HepG2 (cell line): ENCODE measurements around the gene CST5. TPM values are rescaled to one million over a fixed set of nuclear protein-coding genes. Genes with fewer than 3 reads are reported as not detected.

Experiments used
- ATAC-seq: fragments of 200-7000 bp; cut with Tn5 transposase; 3 replicates; pipeline ENCODE4 v1.9.1; 2020; ENCODE audit warnings: mild to moderate bottlenecking, moderate library complexity
- BruUV-seq: library from RNA; stranded (reverse); fragments of 400-500 nt; replicated peaks from 2 replicates; lab custom pipeline; 2021; lab: Mats Ljungman, UMichigan
- CTCF ChIA-PET: fragments of 300-600 bp; formaldehyde crosslinking; extraction: SDS; loops from one replicate; lab custom pipeline; 2021; ENCODE audit warnings: low total read pairs, inconsistent platforms, low intra/inter-chr PET ratio; lab: Yijun Ruan, JAX
- POLR2A ChIA-PET: fragments of 350-600 bp; sonication (Branson Sonifier 250); formaldehyde crosslinking; loops from one replicate; lab custom pipeline; 2020; ENCODE audit warnings: antibody characterized with exemption, inconsistent platforms; lab: Yijun Ruan, JAX
- DNase-seq: peaks from one replicate; pipeline ENCODE4 v3.0.0-alpha.2; 2015; ENCODE audit warnings: low spot score
- FAIRE-seq: peaks from 3 replicates; lab custom pipeline; 2011; peaks lifted over from hg19 to GRCh38; lab: Jason Lieb, UNC
- H2AFZ ChIP-seq: one replicate; pipeline ENCODE4 v1.6.1; 2011; ENCODE audit warnings: low read length, inconsistent platforms
- H3K27ac ChIP-seq: fragments of 300-600 bp; 3 replicates; pipeline ENCODE4 v1.8.0; 2011; ENCODE audit warnings: mixed run types, mild to moderate bottlenecking, mixed read lengths, low read length, inconsistent platforms; ENCODE audit not compliant: insufficient read depth; ENCODE audit errors: extremely low read length
- H3K27me3 ChIP-seq, 2 experiments: fragments of 200-600 bp in 1 of 2; 2 replicates in 1 of 2; 3 replicates in 1 of 2; pipeline versions ENCODE4 v1.6.0 to v1.8.0; 2011; ENCODE audit warnings: low read length in 2 of 2, mild to moderate bottlenecking in 2 of 2, moderate library complexity in 2 of 2, inconsistent platforms in 1 of 2; ENCODE audit not compliant: insufficient read depth in 2 of 2, control insufficient read depth in 1 of 2
- H3K36me3 ChIP-seq, 2 experiments: fragments of 200-600 bp in 1 of 2; replicated peaks in 1 of 2; 2 replicates in 1 of 2; 3 replicates in 1 of 2; pipeline versions ENCODE4 v1.5.1 to v1.8.0; 2011; ENCODE audit warnings: low read length in 2 of 2, inconsistent platforms in 1 of 2; ENCODE audit not compliant: insufficient read depth in 2 of 2, control insufficient read depth in 1 of 2
- H3K4me1 ChIP-seq: 2 replicates; pipeline ENCODE4 v1.5.1; 2012; ENCODE audit warnings: low read length, inconsistent platforms; ENCODE audit not compliant: insufficient read depth
- H3K4me2 ChIP-seq: 2 replicates; pipeline ENCODE4 v1.6.0; 2011; ENCODE audit warnings: low read depth, low read length, inconsistent platforms
- H3K4me3 ChIP-seq, 3 experiments: fragments of 200-600 bp in 1 of 3; sonication (generic), shearing (Covaris generic) in 1 of 3; replicated peaks in 1 of 3; 2 replicates each; pipeline ENCODE4 v1.5.1; 2011 to 2016; ENCODE audit warnings: low read length in 3 of 3, inconsistent platforms in 2 of 3, low read depth in 2 of 3, mild to moderate bottlenecking in 2 of 3, control low read depth in 1 of 3, mixed read lengths in 1 of 3; ENCODE audit not compliant: insufficient read depth in 1 of 3
- H3K79me2 ChIP-seq: one replicate; pipeline ENCODE4 v1.6.1; 2011; ENCODE audit warnings: low read length, inconsistent platforms; ENCODE audit not compliant: insufficient read depth
- H3K9ac ChIP-seq: 2 replicates; pipeline ENCODE4 v1.6.0; 2011; ENCODE audit warnings: mild to moderate bottlenecking, low read depth, low read length, inconsistent platforms; ENCODE audit not compliant: insufficient read depth
- H3K9me3 ChIP-seq: 2 replicates; pipeline ENCODE4 v1.5.1; 2012; ENCODE audit warnings: mild to moderate bottlenecking, low read length
- H4K20me1 ChIP-seq: 2 replicates; pipeline ENCODE4 v1.6.0; 2011; ENCODE audit warnings: inconsistent platforms, mild to moderate bottlenecking, low read length, moderate library complexity; ENCODE audit not compliant: insufficient read depth
- BRD4 ChIP-seq: sonication (generic); formaldehyde crosslinking; IDR thresholded peaks from 2 replicates; pipeline ENCODE4 v1.4.0; 2020; ENCODE audit warnings: missing genetic modification reagents
- HOXA5 ChIP-seq: sonication (generic); formaldehyde crosslinking; IDR thresholded peaks from 2 replicates; pipeline ENCODE4 v1.4.0; 2020; ENCODE audit warnings: missing genetic modification reagents
- KAT8 ChIP-seq: IDR thresholded peaks from 2 replicates; pipeline ENCODE4 v1.6.1; 2016; ENCODE audit warnings: missing genetic modification reagents, missing compliant biosample characterization
- NBN ChIP-seq: fragments of 450-650 bp; conservative IDR thresholded peaks from 2 replicates; pipeline ENCODE4 v1.6.1; 2017
- PAWR ChIP-seq: sonication (generic); formaldehyde crosslinking; IDR thresholded peaks from 2 replicates; pipeline ENCODE4 v1.4.0; 2020; ENCODE audit warnings: missing genetic modification reagents, mild to moderate bottlenecking, borderline replicate concordance
- RFXANK ChIP-seq: IDR thresholded peaks from 2 replicates; pipeline ENCODE4 v1.6.1; 2016
- SIN3A ChIP-seq: IDR thresholded peaks from 2 replicates; pipeline ENCODE4 v1.6.1; 2011; ENCODE audit warnings: low read depth, mild to moderate bottlenecking, control low read depth, low read length, borderline replicate concordance
- SRF ChIP-seq: IDR thresholded peaks from 2 replicates; pipeline ENCODE4 v1.6.1; 2011; ENCODE audit warnings: mild to moderate bottlenecking, low read depth, low read length, moderate library complexity
- SUZ12 ChIP-seq: fragments of 150-350 bp; IDR thresholded peaks from 2 replicates; pipeline ENCODE4 v1.6.1; 2014; ENCODE audit warnings: low read depth, low read length
- TSC22D2 ChIP-seq: sonication (generic); formaldehyde crosslinking; IDR thresholded peaks from 2 replicates; pipeline ENCODE4 v1.5.1; 2020; ENCODE audit warnings: missing genetic modification reagents, mild to moderate bottlenecking, borderline replicate concordance
- ZNF282 ChIP-seq: fragments of 450-650 bp; IDR thresholded peaks from 2 replicates; pipeline ENCODE4 v1.6.1; 2018; ENCODE audit not compliant: partially characterized antibody
- ZNF556 ChIP-seq: sonication (generic); formaldehyde crosslinking; IDR thresholded peaks from 2 replicates; pipeline ENCODE4 v1.4.0; 2020; ENCODE audit warnings: mild to moderate bottlenecking, missing genetic modification reagents, borderline replicate concordance
- ZNF703 ChIP-seq: sonication (generic); formaldehyde crosslinking; IDR thresholded peaks from 2 replicates; pipeline ENCODE4 v1.5.1; 2020; ENCODE audit warnings: missing genetic modification reagents, mild to moderate bottlenecking, moderate library complexity, borderline replicate concordance
- ZNF709 ChIP-seq: sonication (generic); formaldehyde crosslinking; IDR thresholded peaks from 2 replicates; pipeline ENCODE4 v1.5.0; 2020; ENCODE audit warnings: mild to moderate bottlenecking, missing genetic modification reagents
- WGBS: methylation state at CpG from one replicate; pipeline ENCODE4 v1.1.6; 2017; ENCODE audit warnings: low lambda C conversion rate; 5-methylcytosine and 5-hydroxymethylcytosine counted together
- in situ Hi-C: cut with HindIII; loops from 2 replicates; pipeline ENCODE4 v1.10.0; 2017; ENCODE audit warnings: low pct_unique_long_range_greater_than_20kb; ENCODE audit not compliant: extremely low pct_ligation_motif_present
- intact Hi-C: fragments of 100-400 bp; cut with micrococcal nuclease; formaldehyde crosslinking; loops from one replicate; pipeline ENCODE4 v1.10.0; 2022; ENCODE audit not compliant: unreplicated experiment
- polyA plus RNA-seq, 8 experiments: library from polyadenylated mRNA; depleted of rRNA in 3 of 8; stranded (reverse) in 7 of 8; unstranded in 1 of 8; fragments of >200 nt; fragmentation: Illumina TruSeq in 4 of 8; extraction: Trizol in 4 of 8; gene quantifications; 2 replicates each; pipeline versions ENCODE4 v1.2.1 to v1.2.3, GENCODE V29; 2011 to 2016; ENCODE audit warnings: low read depth in 4 of 8, missing spikeins in 1 of 8, mixed read lengths in 1 of 8; ENCODE audit not compliant: insufficient read depth in 1 of 8
- total RNA-seq, 5 experiments: library from RNA; depleted of rRNA; stranded (reverse); fragments of >200 nt; fragmentation: Illumina TruSeq; extraction: Trizol; gene quantifications; 2 replicates each; pipeline ENCODE4 v1.2.3, GENCODE V29; 2016; ENCODE audit warnings: low read depth in 1 of 5
- TF ChIP-seq, protein P1 (sequence below): sonication (generic); formaldehyde crosslinking; IDR thresholded peaks from 2 replicates; pipeline ENCODE4 v1.4.0; 2020; ENCODE audit warnings: missing genetic modification reagents, borderline replicate concordance

The CST5 gene
- total and polyA plus RNA-seq, 2 of the 13 experiments (the other 11 are each of a cell fraction or from before 2014, with no cell fraction given) = 0.16 TPM; not detected in 1

DNA sequence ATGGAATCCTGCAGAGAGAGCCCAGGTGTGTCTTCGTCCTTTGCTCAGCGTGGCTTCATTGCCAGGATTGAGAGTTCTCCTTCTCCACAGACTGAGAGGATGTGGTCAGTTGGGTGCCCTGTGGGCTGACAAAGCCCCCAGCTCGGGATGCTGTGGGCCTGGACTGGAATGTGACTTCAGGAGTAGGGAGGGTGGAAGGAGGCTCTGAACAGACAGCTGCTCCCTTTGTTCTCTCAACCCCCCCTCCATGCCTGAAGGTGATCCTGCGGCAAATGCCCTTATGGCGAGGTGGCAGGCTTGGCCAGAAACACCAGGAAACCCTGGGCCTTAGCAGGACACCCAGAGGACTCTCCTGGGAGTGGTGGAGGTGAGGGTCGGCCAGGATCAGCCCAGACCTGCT is 1.8 kb upstream of the CST5 start:
- no TSS peak for BruUV-seq
- 12% methylated on average over 6 of the region's 6 CpGs for WGBS
- CTCF ChIA-PET = no interaction called here
- Histone ChIP-seq H3K36me3 (no peaks in the 10 kb centered on the region), H3K27me3 (0 out of 5 replicates have a peak, but pooled peaks cover 0 to 4% of the 10 kb centered on the region in 2 experiments), H3K4me3 (no peak overlapping the region)
- POLR2A ChIA-PET = no interaction called here
- TF ChIP-seq ZNF709 (CRISPR knock-in tag) (no peak), ZNF556 (CRISPR knock-in tag) (no peak), PAWR (CRISPR knock-in tag) (no peak), TSC22D2 (no peak), ZNF703 (CRISPR knock-in tag) (no peak), HOXA5 (CRISPR knock-in tag) (no peak), SIN3A (no peak), SUZ12 (no peak), KAT8 (CRISPR knock-in tag) (no peak), SRF (no peak), RFXANK (CRISPR knock-in tag) (no peak), BRD4 (CRISPR knock-in tag) (no peak), ZNF282 (no peak), NBN (no peak)
- TF ChIP-seq, protein P1, sequence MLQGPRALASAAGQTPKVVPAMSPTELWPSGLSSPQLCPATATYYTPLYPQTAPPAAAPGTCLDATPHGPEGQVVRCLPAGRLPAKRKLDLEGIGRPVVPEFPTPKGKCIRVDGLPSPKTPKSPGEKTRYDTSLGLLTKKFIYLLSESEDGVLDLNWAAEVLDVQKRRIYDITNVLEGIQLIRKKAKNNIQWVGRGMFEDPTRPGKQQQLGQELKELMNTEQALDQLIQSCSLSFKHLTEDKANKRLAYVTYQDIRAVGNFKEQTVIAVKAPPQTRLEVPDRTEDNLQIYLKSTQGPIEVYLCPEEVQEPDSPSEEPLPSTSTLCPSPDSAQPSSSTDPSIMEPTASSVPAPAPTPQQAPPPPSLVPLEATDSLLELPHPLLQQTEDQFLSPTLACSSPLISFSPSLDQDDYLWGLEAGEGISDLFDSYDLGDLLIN (CRISPR knock-in tag) = no peak
- TF ChIP-seq, all 625 proteins: peak for 0
- ATAC-seq (no peak), DNase-seq (no peak), FAIRE-seq (no peak)
- Histone ChIP-seq H3K9me3 (no peaks in the 10 kb centered on the region), H3K27ac (no peak overlapping the region), H3K4me2 (no peak overlapping the region), H3K9ac (no peak overlapping the region), H2AFZ (no peak overlapping the region), H3K79me2 (no peaks in the 10 kb centered on the region), H4K20me1 (no peaks in the 10 kb centered on the region), H3K4me1 (peaks cover 24% of the 10 kb centered on the region)
- in situ Hi-C loops = no loop called here
- intact Hi-C loops = no loop called here
